ENCODE results near the gene CCDC68. TPM values are rescaled to one million over a fixed set of nuclear protein-coding genes. Genes with fewer than 3 reads are reported as not detected.

Gene CCDC68
- total RNA-seq, 1 experiment from 2014 or later: 3.1 TPM

- CTCF ChIA-PET: interaction anchor here (0.5 to 1.1 kb wide), 5 partner anchors 49 to 370 kb away, joined by 3 to 6 read pairs (median 4); no protein-coding TSS in a partner anchor
- no peaks in the 10 kb centered on the region for H3K9me2 ChIP-seq (replicated peaks; ENCODE audit: low read length)
- no peaks in the 10 kb centered on the region for H3K27me3 ChIP-seq (ENCODE audit: low read length)
- no peak overlapping the region for H3K27ac ChIP-seq (ENCODE audit: low read length)
- peaks cover 9% of the 10 kb centered on the region; the same call in 1 of the 2 replicates for H3K4me1 ChIP-seq (ENCODE audit: insufficient read depth, low read length)
- no peaks in the 10 kb centered on the region for H3K79me2 ChIP-seq (ENCODE audit: low read length)
- H3K9ac ChIP-seq (ENCODE audit: low read length): no peak overlapping the region
- peak; percentile 82 for DNase-seq
- peaks cover 4% of the 10 kb centered on the region for H3F3A ChIP-seq (ENCODE audit: low read length, unreplicated experiment)
- intact Hi-C loops (cut with micrococcal nuclease): loop anchor here (1.0 to 5.0 kb wide), 3 partner anchors 216 to 539 kb away; no protein-coding TSS in a partner anchor
- peak; percentile 86 for ATAC-seq
- no peak for TF ChIP-seq EZH2 (IDR thresholded peaks at IDR 0.05; ENCODE audit: low read length, unreplicated experiment)
- TF ChIP-seq, protein P1, sequence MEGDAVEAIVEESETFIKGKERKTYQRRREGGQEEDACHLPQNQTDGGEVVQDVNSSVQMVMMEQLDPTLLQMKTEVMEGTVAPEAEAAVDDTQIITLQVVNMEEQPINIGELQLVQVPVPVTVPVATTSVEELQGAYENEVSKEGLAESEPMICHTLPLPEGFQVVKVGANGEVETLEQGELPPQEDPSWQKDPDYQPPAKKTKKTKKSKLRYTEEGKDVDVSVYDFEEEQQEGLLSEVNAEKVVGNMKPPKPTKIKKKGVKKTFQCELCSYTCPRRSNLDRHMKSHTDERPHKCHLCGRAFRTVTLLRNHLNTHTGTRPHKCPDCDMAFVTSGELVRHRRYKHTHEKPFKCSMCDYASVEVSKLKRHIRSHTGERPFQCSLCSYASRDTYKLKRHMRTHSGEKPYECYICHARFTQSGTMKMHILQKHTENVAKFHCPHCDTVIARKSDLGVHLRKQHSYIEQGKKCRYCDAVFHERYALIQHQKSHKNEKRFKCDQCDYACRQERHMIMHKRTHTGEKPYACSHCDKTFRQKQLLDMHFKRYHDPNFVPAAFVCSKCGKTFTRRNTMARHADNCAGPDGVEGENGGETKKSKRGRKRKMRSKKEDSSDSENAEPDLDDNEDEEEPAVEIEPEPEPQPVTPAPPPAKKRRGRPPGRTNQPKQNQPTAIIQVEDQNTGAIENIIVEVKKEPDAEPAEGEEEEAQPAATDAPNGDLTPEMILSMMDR (conservative IDR thresholded peaks at IDR 0.05; ENCODE audit: low read depth, low read length): peak; percentile 81
- H3K36me3 ChIP-seq (ENCODE audit: low read depth, low read length): no peaks in the 10 kb centered on the region
- no peaks in the 10 kb centered on the region for H3K9me3 ChIP-seq (ENCODE audit: low read length)
- H3K4me2 ChIP-seq (ENCODE audit: low read length): no peak overlapping the region
- no peak overlapping the region for H2AFZ ChIP-seq (ENCODE audit: low read length)
- BruUV-seq (replicated peaks): no TSS peak
- POLR2A ChIA-PET (ENCODE audit: unreplicated experiment): no interaction called here
- H4K20me1 ChIP-seq (ENCODE audit: low read length): no peaks in the 10 kb centered on the region
- no peak overlapping the region for H3K4me3 ChIP-seq (ENCODE audit: low read length)
Observed at GRCh38 chr18:54983041-54983686, 23.9 kb upstream of the CCDC68 start.

DNA sequence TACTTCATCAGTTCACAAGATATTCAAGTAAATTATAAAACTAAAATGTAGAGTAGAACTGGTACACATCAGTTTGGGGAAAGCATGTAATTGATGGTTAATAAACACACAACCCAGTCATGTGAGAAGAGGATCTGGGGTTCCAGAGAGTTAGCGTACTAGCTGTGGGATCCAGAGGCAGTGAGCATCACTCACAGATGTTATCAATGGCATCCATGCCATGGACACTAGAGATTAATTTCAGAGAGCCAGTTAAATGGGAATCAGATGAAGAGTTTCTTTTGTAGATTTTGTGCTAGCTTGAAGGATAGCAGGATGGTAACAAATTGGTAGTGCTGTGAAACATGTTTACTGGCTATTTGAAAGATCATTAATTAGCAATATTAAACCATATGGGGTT, 21.8 kb upstream of the CCDC68 start:
- no TSS peak for BruUV-seq (replicated peaks)
- no peak overlapping the region for H3K4me3 ChIP-seq (ENCODE audit: low read length)
- peaks cover 6% of the 10 kb centered on the region; the same call in 1 of the 2 replicates for H3K4me1 ChIP-seq (ENCODE audit: insufficient read depth, low read length)
- intact Hi-C loops (cut with micrococcal nuclease): loop anchor here (5.0 kb wide), 1 partner anchor 214 kb away; no protein-coding TSS in a partner anchor
- H3F3A ChIP-seq (ENCODE audit: low read length, unreplicated experiment): peaks cover 4% of the 10 kb centered on the region
- ChIA-PET CTCF (no interaction called here), POLR2A (ENCODE audit: unreplicated experiment) (no interaction called here)
- H3K27me3 ChIP-seq (ENCODE audit: low read length): no peaks in the 10 kb centered on the region
- TF ChIP-seq EZH2 (IDR thresholded peaks at IDR 0.05; ENCODE audit: low read length, unreplicated experiment) (no peak), EZH2phosphoT487 (IDR thresholded peaks at IDR 0.05; ENCODE audit: borderline replicate concordance, low read length) (no peak)
- TF ChIP-seq, protein P1 (conservative IDR thresholded peaks at IDR 0.05; ENCODE audit: low read depth, low read length): no peak
- no peak overlapping the region for H3K27ac ChIP-seq (ENCODE audit: low read length)
- no peak for ATAC-seq
- H3K9me3 ChIP-seq (ENCODE audit: low read length): no peaks in the 10 kb centered on the region
- no peaks in the 10 kb centered on the region for H3K9me2 ChIP-seq (replicated peaks; ENCODE audit: low read length)
- no peaks in the 10 kb centered on the region for H4K20me1 ChIP-seq (ENCODE audit: low read length)
- DNase-seq: no peak
- no peaks in the 10 kb centered on the region for H3K36me3 ChIP-seq (ENCODE audit: low read depth, low read length)
- H3K79me2 ChIP-seq (ENCODE audit: low read length): no peaks in the 10 kb centered on the region
- no peak overlapping the region for H3K4me2 ChIP-seq (ENCODE audit: low read length)
- no peak overlapping the region for H3K9ac ChIP-seq (ENCODE audit: low read length)
- no peak overlapping the region for H2AFZ ChIP-seq (ENCODE audit: low read length)

DNA sequence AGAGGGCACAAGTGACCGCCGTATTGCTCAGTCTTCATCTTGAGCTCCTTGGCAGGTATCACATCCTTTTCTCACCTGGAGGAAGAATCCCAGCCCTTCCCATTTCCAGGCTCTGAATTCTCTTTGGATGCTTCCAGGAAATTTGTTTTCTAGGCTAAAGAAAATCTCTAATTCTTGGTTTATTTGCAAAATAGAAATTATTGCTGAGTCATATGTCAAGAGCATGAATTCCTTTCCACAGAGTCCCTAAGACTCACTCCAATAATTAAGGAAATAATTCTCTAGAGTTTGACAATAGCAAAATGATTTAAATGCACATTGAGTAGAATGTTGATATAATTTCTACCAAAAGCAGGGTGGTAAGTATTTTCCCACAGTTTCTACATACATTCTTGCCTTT, 16.3 kb upstream of the CCDC68 start:
- no peaks in the 10 kb centered on the region for H3K4me1 ChIP-seq (ENCODE audit: insufficient read depth, low read length)
- H3K9me3 ChIP-seq (ENCODE audit: low read length): no peaks in the 10 kb centered on the region
- no peaks in the 10 kb centered on the region for H3K36me3 ChIP-seq (ENCODE audit: low read depth, low read length)
- H2AFZ ChIP-seq (ENCODE audit: low read length): 0 out of 2 replicates have a peak overlapping the region, but pooled peaks have one; percentile 14
- no peak overlapping the region for H3K4me2 ChIP-seq (ENCODE audit: low read length)
- no peak overlapping the region for H3K27ac ChIP-seq (ENCODE audit: low read length)
- no peaks in the 10 kb centered on the region for H3F3A ChIP-seq (ENCODE audit: low read length, unreplicated experiment)
- H3K4me3 ChIP-seq (ENCODE audit: low read length): no peak overlapping the region
- no peaks in the 10 kb centered on the region for H3K9me2 ChIP-seq (replicated peaks; ENCODE audit: low read length)
- TF ChIP-seq EZH2 (IDR thresholded peaks at IDR 0.05; ENCODE audit: low read length, unreplicated experiment): no peak
- TF ChIP-seq, protein P1 (conservative IDR thresholded peaks at IDR 0.05; ENCODE audit: low read depth, low read length): no peak
- TF ChIP-seq EZH2phosphoT487 (IDR thresholded peaks at IDR 0.05; ENCODE audit: borderline replicate concordance, low read length): no peak
- DNase-seq (no peak), ATAC-seq (no peak)
- H4K20me1 ChIP-seq (ENCODE audit: low read length): no peaks in the 10 kb centered on the region
- no peaks in the 10 kb centered on the region for H3K27me3 ChIP-seq (ENCODE audit: low read length)
- no peak overlapping the region for H3K9ac ChIP-seq (ENCODE audit: low read length)
- intact Hi-C loops (cut with micrococcal nuclease): no loop called here
- CTCF ChIA-PET: no interaction called here
- POLR2A ChIA-PET (ENCODE audit: unreplicated experiment): no interaction called here
- H3K79me2 ChIP-seq (ENCODE audit: low read length): no peaks in the 10 kb centered on the region
- no TSS peak for BruUV-seq (replicated peaks)
